CD4-positive, CD25-positive, alpha-beta regulatory T cell (primary cell): ENCODE results near the gene LRRC8D. TPM values are rescaled to one million over a fixed set of nuclear protein-coding genes. Genes with fewer than 3 reads are reported as not detected.

Experiments used
- ATAC-seq, 2 donors: fragments of 150-1000 bp; cut with Tn5 transposase; one replicate each; pipeline ENCODE4 v1.10.0; 2021; ENCODE audit warnings: low read depth in 2 of 2, moderate number of reproducible peaks in 2 of 2, moderate library complexity in 1 of 2
- DNase-seq, 3 donors: peaks; one replicate each; pipeline versions ENCODE4 v3.0.0 to v3.0.0-alpha.2; 2012 to 2022; ENCODE audit warnings: mixed read lengths in 1 of 3
- H3K27ac ChIP-seq: one replicate; pipeline ENCODE4 v1.7.0; 2013; ENCODE audit warnings: mild to moderate bottlenecking, low read length; ENCODE audit not compliant: insufficient read depth, poor library complexity, severe bottlenecking
- H3K27me3 ChIP-seq: one replicate; pipeline ENCODE4 v1.7.0; 2013; ENCODE audit warnings: low read length; ENCODE audit not compliant: control insufficient read depth, insufficient read depth
- H3K36me3 ChIP-seq: one replicate; pipeline ENCODE4 v1.7.0; 2013; ENCODE audit warnings: mild to moderate bottlenecking, low read length, moderate library complexity; ENCODE audit not compliant: control insufficient read depth, insufficient read depth
- H3K4me1 ChIP-seq: 2 replicates; pipeline ENCODE4 v1.7.0; 2013; ENCODE audit warnings: mild to moderate bottlenecking, low read length; ENCODE audit not compliant: insufficient read depth, control insufficient read depth, poor library complexity, severe bottlenecking
- H3K4me3 ChIP-seq: one replicate; pipeline ENCODE4 v1.7.0; 2013; ENCODE audit warnings: low read depth, mild to moderate bottlenecking, low read length, moderate library complexity
- H3K9me3 ChIP-seq, 2 experiments: 1 replicate in 1 of 2; 2 replicates in 1 of 2; pipeline ENCODE4 v1.7.0; 2013; ENCODE audit warnings: low read length in 2 of 2, mild to moderate bottlenecking in 1 of 2, moderate library complexity in 1 of 2; ENCODE audit not compliant: control insufficient read depth in 2 of 2
- H3K27ac Mint-ChIP-seq, 3 donors: one replicate each; pipeline ENCODE4 v1.8.0; 2020 to 2022; ENCODE audit warnings: mild to moderate bottlenecking in 3 of 3, mixed read lengths in 3 of 3, moderate library complexity in 2 of 3
- H3K27me3 Mint-ChIP-seq: one replicate; pipeline ENCODE4 v1.8.0; 2022; ENCODE audit warnings: mild to moderate bottlenecking, mixed read lengths
- H3K36me3 Mint-ChIP-seq: one replicate; pipeline ENCODE4 v1.8.0; 2020; ENCODE audit warnings: mixed read lengths
- H3K4me1 Mint-ChIP-seq, 4 donors: one replicate each; pipeline ENCODE4 v1.8.0; 2020 to 2022; ENCODE audit warnings: mixed read lengths in 4 of 4, mild to moderate bottlenecking in 1 of 4
- H3K4me3 Mint-ChIP-seq, 4 donors: one replicate each; pipeline ENCODE4 v1.8.0; 2020 to 2022; ENCODE audit warnings: mild to moderate bottlenecking in 4 of 4, mixed read lengths in 4 of 4, moderate library complexity in 3 of 4
- H3K9me3 Mint-ChIP-seq, 7 donors: one replicate each; pipeline ENCODE4 v1.8.0; 2020 to 2022; ENCODE audit warnings: mixed read lengths in 7 of 7, mild to moderate bottlenecking in 3 of 7, moderate library complexity in 2 of 7
- polyA plus RNA-seq, 4 donors: library from polyadenylated mRNA; unstranded; fragments of 300-500 nt; fragmentation: Illumina TruSeq; gene quantifications; one replicate each; pipeline ENCODE4 v1.2.3, GENCODE V29; 2021
- total RNA-seq: library from RNA; stranded (reverse); gene quantifications from one replicate; pipeline ENCODE4 v1.2.3, GENCODE V29; 2022

Gene LRRC8D
- total and polyA plus RNA-seq, 5 donors from 2014 or later, result 23.6 to 69.0 (median 54.5) TPM

DNA sequence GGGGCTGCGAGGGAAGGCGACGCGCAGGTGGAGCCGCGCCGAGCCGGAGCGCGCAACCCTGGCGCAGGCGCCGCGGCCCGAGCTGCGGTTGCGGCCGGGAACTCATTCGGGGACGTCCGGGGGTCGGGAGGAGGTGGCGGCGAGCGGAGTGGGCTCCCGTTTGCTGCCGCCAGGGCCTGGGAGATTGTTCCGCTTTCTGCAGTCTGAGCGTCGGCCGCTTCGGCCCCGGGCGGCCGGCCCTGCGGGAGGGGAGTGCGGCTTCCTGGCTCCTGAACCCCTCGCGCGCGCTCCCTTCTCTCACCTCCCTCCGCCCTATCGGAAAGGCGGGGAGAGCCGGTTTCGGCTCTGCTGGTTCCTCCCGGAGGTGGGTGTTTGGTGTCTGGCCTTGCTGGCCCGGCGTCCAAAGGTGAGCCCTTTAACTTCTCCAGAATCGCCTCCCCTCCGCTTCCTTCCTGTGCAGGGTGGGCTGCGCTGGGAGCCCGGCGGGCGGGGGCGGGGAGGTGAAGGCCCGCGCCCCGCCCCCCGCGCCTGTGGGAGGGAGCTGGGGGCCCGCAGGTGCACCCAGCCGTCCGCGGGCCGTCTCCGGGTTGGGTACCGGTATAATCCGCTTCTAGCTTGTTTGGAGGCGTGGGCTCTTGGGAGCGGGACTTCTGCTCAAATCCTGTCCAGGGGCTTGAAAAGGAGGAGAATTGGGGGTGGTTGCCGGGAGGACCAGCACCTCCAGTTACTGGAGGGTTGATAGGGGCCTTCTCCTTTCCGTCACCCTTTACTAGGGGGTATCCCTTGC, 683 bp downstream of the LRRC8D start:
- peak; percentile 50 to 56 for ATAC-seq
- peak overlapping the region in 2 of 3 donors; percentile 73 to 88 for H3K27ac Mint-ChIP-seq
- H3K9me3 Mint-ChIP-seq, result peaks cover 0 to 1% (median 0%) of the 10 kb centered on the region in 7 donors
- H3K4me3 Mint-ChIP-seq, result peak overlapping the region; percentile 60 to 90 (median 86)
- peaks cover 6 to 22% (median 17%) of the 10 kb centered on the region in 4 donors for H3K4me1 Mint-ChIP-seq
- DNase-seq, result peak; percentile 48 to 65 (median 61)
- peaks cover 2% of the 10 kb centered on the region for H3K27me3 ChIP-seq
- no peak overlapping the region for H3K27ac ChIP-seq
- no peaks in the 10 kb centered on the region for H3K36me3 Mint-ChIP-seq
- no peaks in the 10 kb centered on the region for H3K36me3 ChIP-seq
- H3K27me3 Mint-ChIP-seq, result peaks cover 15% of the 10 kb centered on the region
- H3K9me3 ChIP-seq, result no peaks in the 10 kb centered on the region
- peaks cover 14% of the 10 kb centered on the region for H3K4me1 ChIP-seq
- peak overlapping the region; percentile 40 for H3K4me3 ChIP-seq

DNA sequence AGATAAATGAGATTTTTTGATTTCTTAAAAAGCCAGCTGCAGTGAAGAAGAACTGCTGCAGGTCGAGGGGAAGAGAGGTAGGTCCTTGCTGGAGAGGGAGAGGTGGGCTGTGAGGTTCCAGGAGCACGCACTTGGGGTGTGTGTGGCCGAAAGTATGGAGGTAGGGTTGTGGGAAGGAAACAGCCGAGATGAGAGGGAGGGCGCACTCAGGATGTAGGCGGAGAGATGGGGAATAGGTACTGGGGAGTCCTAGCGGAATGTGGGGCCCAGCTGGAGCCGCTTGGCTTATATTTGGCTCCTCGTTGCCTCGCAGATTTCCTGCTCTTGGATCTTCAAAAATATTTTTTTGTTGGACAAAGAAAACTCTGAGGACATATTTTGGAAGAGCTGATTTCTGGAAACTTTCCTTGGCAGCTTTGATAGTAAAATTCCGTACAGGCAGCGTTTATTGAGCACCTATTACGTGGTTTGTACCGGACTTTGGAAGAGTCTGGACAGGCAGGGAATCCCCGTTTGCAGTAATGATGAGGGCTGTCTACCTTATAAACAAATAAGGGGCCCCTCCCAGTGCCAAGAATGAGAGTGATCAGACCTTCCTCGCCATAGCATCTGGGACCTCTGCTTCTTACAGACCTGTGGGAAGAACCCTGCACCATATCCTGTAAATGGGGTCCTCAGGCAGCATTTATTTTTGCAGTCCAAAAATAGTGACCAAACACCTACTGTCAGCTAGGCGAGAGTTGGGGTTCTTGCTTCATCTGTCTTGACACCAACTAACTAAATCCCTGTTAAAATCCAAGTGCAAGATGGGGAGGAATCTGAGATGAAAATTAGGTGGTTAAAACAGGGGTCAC, 1.5 kb downstream of the LRRC8D start:
- ATAC-seq, result no peak
- H3K4me3 ChIP-seq, result peak overlapping the region; percentile 40
- H3K4me1 ChIP-seq, result peaks cover 14% of the 10 kb centered on the region
- Mint-ChIP-seq H3K27me3 (peaks cover 11% of the 10 kb centered on the region), H3K36me3 (no peaks in the 10 kb centered on the region), H3K9me3 (peaks cover 0 to 1% (median 0%) of the 10 kb centered on the region in 7 donors), H3K27ac (peak overlapping the region in 2 of 3 donors; percentile 73 to 88), H3K4me3 (peak overlapping the region; percentile 60 to 90 (median 86)), H3K4me1 (peaks cover 6 to 22% (median 17%) of the 10 kb centered on the region in 4 donors)
- H3K36me3 ChIP-seq, result no peaks in the 10 kb centered on the region
- DNase-seq, result no peak
- no peaks in the 10 kb centered on the region for H3K9me3 ChIP-seq
- no peak overlapping the region for H3K27ac ChIP-seq
- peaks cover 1% of the 10 kb centered on the region for H3K27me3 ChIP-seq

DNA sequence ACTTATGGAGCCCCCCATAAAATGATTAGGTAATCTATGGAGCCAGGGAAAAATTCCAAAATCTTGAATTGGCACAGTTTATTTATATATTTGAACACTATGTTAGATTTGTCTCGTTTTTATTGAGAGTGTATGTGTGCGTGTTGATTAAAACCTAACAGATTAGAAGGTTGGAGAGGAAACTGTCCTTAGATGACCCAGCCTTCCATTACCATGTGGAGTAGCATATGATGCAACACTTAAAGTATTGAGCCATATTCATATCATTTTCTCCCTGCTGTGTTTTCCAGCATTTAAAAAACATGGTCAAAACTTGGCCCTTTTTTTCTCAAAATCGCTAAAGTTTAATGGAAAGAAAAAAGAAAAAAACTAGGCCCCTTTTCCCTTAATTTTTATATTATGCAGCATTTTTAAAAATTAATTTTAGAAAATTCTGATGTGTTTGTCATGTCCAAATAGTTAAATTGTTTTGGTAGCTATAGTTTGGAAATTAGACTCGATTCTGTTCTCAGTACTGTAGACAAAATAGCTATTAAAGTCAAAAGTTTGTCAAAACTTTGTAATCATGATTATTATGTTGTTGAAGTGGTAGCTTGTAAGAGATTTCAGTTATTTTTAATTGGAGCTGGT, 2.3 kb downstream of the LRRC8D start:
- H3K36me3 ChIP-seq, result no peaks in the 10 kb centered on the region
- Mint-ChIP-seq H3K36me3 (no peaks in the 10 kb centered on the region), H3K9me3 (peaks cover 0 to 1% (median 0%) of the 10 kb centered on the region in 7 donors), H3K27me3 (peaks cover 11% of the 10 kb centered on the region), H3K4me1 (peaks cover 6 to 22% (median 17%) of the 10 kb centered on the region in 4 donors), H3K27ac (peak overlapping the region in 1 of 3 donors; percentile 88), H3K4me3 (peak overlapping the region in 2 of 4 donors; percentile 3 to 60)
- H3K9me3 ChIP-seq, result no peaks in the 10 kb centered on the region
- DNase-seq (no peak), ATAC-seq (no peak)
- H3K4me1 ChIP-seq, result peaks cover 14% of the 10 kb centered on the region
- H3K27ac ChIP-seq, result no peak overlapping the region
- H3K27me3 ChIP-seq, result no peaks in the 10 kb centered on the region
- no peak overlapping the region for H3K4me3 ChIP-seq

DNA sequence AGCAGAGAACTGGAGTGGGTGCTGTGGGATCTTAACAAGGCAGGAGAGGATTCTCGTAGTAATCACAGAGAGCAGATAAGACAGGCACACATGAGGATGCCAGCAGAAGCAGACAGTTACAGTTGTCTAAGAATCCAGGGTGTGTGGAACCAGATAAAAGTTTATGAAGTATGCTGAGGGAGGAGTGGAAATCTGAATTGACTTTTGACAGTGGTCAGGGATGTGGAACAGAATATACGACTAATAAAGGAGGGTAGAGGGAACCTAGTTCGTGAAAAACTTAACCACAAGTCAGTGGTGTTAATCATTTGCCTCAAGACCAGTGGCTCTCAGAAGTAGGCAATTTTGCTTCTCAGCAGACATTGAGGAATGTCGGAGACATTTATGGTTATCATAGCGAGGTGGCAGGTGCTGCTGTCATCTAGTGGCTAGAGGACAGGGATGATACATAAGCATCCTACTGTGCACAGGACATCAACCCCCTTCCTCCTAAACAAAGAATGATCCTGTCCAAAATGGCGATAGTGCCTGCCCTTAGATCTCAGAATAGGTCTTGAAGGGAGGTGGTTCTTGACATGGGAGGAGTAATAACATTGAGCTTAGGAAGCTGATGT, 3.0 kb downstream of the LRRC8D start:
- peak overlapping the region in 2 of 4 donors; percentile 17 to 24 for H3K4me3 Mint-ChIP-seq
- H3K27me3 ChIP-seq, result no peaks in the 10 kb centered on the region
- no peaks in the 10 kb centered on the region for H3K9me3 ChIP-seq
- H3K27ac Mint-ChIP-seq, result no peak overlapping the region
- no peak overlapping the region for H3K27ac ChIP-seq
- H3K4me1 ChIP-seq, result peaks cover 14% of the 10 kb centered on the region
- no peaks in the 10 kb centered on the region for H3K36me3 ChIP-seq
- H3K9me3 Mint-ChIP-seq, result peaks cover 0 to 1% (median 0%) of the 10 kb centered on the region in 7 donors
- peaks cover 6 to 22% (median 17%) of the 10 kb centered on the region in 4 donors for H3K4me1 Mint-ChIP-seq
- no peak for DNase-seq
- H3K36me3 Mint-ChIP-seq, result no peaks in the 10 kb centered on the region
- no peak overlapping the region for H3K4me3 ChIP-seq
- peaks cover 11% of the 10 kb centered on the region for H3K27me3 Mint-ChIP-seq
- no peak for ATAC-seq

DNA sequence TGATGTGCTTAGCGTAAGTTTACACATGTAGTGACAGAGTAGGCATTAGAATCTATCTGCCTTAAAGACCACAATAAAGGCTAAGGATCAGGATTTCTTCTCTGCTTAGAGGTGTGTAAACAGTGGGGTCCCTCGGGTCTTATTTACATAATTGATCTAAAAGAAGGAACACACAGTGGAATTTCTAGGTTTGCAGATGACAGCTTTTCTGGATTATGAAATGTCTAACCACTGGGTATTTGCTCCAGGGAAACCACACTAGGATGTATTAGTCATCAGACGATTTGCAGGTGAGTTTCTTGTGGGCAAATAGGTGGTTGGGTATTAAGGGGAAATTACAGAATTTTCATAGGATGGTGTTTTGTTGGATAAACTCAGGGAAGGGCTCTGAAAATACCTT, 5.8 kb downstream of the LRRC8D start:
- Mint-ChIP-seq H3K27ac (no peak overlapping the region), H3K4me1 (peaks cover 0 to 12% (median 7%) of the 10 kb centered on the region in 4 donors), H3K36me3 (no peaks in the 10 kb centered on the region), H3K4me3 (no peak overlapping the region), H3K27me3 (peaks cover 8% of the 10 kb centered on the region), H3K9me3 (peaks cover 0 to 1% (median 0%) of the 10 kb centered on the region in 7 donors)
- H3K4me1 ChIP-seq, result peaks cover 5% of the 10 kb centered on the region
- no peaks in the 10 kb centered on the region for H3K27me3 ChIP-seq
- no peak overlapping the region for H3K4me3 ChIP-seq
- H3K36me3 ChIP-seq, result no peaks in the 10 kb centered on the region
- DNase-seq, result no peak
- H3K9me3 ChIP-seq, result no peaks in the 10 kb centered on the region
- ATAC-seq, result no peak
- no peak overlapping the region for H3K27ac ChIP-seq

DNA sequence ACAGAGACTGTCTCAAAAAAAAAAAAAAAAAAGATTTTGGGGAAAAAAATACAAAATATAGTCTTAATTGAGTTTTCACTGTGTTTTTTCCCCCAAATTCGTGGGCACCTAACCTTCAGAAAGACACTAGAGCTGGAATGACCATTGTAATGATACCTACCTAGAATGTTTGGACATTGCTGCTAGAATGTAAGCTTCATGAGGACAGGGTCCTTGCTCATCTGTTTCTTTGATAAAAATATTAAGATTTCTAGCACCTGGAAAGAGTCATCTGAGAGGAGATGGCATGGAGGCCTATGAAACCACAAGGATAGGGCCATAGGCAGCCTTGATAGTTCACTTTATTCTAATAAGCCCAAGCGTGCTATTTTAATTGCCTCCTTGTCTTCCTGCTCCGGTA, 6.5 kb downstream of the LRRC8D start:
- Mint-ChIP-seq H3K27ac (no peak overlapping the region), H3K36me3 (no peaks in the 10 kb centered on the region), H3K27me3 (peaks cover 4% of the 10 kb centered on the region), H3K9me3 (peaks cover 0 to 1% (median 0%) of the 10 kb centered on the region in 7 donors), H3K4me3 (no peak overlapping the region), H3K4me1 (peaks cover 0 to 8% (median 1%) of the 10 kb centered on the region in 4 donors)
- no peak overlapping the region for H3K4me3 ChIP-seq
- H3K27ac ChIP-seq, result no peak overlapping the region
- no peaks in the 10 kb centered on the region for H3K27me3 ChIP-seq
- H3K4me1 ChIP-seq, result no peaks in the 10 kb centered on the region
- H3K36me3 ChIP-seq, result no peaks in the 10 kb centered on the region
- H3K9me3 ChIP-seq, result no peaks in the 10 kb centered on the region
- no peak for DNase-seq
- no peak for ATAC-seq

DNA sequence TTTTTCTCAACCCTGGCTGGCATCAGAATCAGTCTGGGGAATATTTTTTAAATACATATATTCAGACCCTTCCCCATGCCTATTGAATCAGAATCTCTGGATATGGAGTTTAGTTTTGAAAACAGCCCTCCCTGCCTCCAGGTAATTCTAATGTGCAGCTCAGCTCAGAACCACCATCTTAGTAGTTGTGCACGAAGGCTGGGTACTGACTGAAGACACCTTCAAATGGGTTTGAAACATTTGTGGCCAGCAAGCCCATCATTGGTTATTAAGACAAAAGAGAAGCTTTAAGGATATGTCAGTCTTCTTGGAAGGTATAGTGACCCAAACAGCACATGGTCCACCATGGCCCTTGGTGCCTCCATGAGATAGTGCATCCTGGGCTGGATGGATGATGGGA, 7.1 kb downstream of the LRRC8D start:
- DNase-seq, result no peak
- Mint-ChIP-seq H3K4me3 (no peak overlapping the region), H3K4me1 (peaks cover 0 to 8% (median 0%) of the 10 kb centered on the region in 4 donors), H3K9me3 (peaks cover 0 to 1% (median 0%) of the 10 kb centered on the region in 7 donors), H3K27me3 (peaks cover 4% of the 10 kb centered on the region), H3K36me3 (no peaks in the 10 kb centered on the region), H3K27ac (no peak overlapping the region)
- no peaks in the 10 kb centered on the region for H3K36me3 ChIP-seq
- H3K9me3 ChIP-seq, result no peaks in the 10 kb centered on the region
- no peak for ATAC-seq
- H3K4me1 ChIP-seq, result no peaks in the 10 kb centered on the region
- no peak overlapping the region for H3K27ac ChIP-seq
- H3K4me3 ChIP-seq, result no peak overlapping the region
- H3K27me3 ChIP-seq, result no peaks in the 10 kb centered on the region
